Endothelial cell of umbilical vein (primary cell): ENCODE data around the gene BCL11A. TPM values are rescaled to one million over a fixed set of nuclear protein-coding genes. Genes with fewer than 3 reads are reported as not detected.

Source experiments
- BruUV-seq: library from RNA; stranded (reverse); fragments of 400-500 nt; replicated peaks from 2 replicates; lab custom pipeline; 2021; lab: Mats Ljungman, UMichigan
- CTCF ChIA-PET: fragments of 300-600, 350-600 bp; sonication (Branson Sonifier 250); formaldehyde crosslinking; loops from one replicate; lab custom pipeline; 2021; ENCODE audit warnings: antibody characterized with exemption, inconsistent platforms; lab: Charles Lee
- POLR2A ChIA-PET: fragments of 300-600, 350-600 bp; sonication (Branson Sonifier 250); formaldehyde crosslinking; loops from one replicate; lab custom pipeline; 2021; ENCODE audit warnings: antibody characterized with exemption, inconsistent platforms; lab: Charles Lee
- DNase-seq: peaks from one replicate; pipeline ENCODE4 v3.0.0-alpha.2; 2011; ENCODE audit warnings: low read depth, low spot score
- FAIRE-seq: peaks from 2 replicates; lab custom pipeline; 2011; peaks lifted over from hg19 to GRCh38; lab: Jason Lieb, UNC
- H2AFZ ChIP-seq: 2 replicates; pipeline ENCODE4 v1.6.0; 2012; ENCODE audit warnings: low read depth, low read length, control low read depth, inconsistent platforms
- H3K27ac ChIP-seq: 2 replicates; pipeline ENCODE4 v1.5.1; 2011; ENCODE audit warnings: low read depth, mild to moderate bottlenecking, control low read depth, low read length, moderate library complexity; ENCODE audit not compliant: insufficient read depth
- H3K27me3 ChIP-seq, 2 experiments: 2 replicates each; pipeline versions ENCODE4 v1.6.0 to v1.6.1; 2011; ENCODE audit warnings: low read length in 2 of 2, mixed read lengths in 1 of 2; ENCODE audit not compliant: control insufficient read depth in 2 of 2, insufficient read depth in 2 of 2
- H3K36me3 ChIP-seq, 2 experiments: 2 replicates in 1 of 2; 3 replicates in 1 of 2; pipeline ENCODE4 v1.5.1; 2011; ENCODE audit warnings: low read length in 2 of 2, mild to moderate bottlenecking in 1 of 2, moderate library complexity in 1 of 2; ENCODE audit not compliant: control insufficient read depth in 2 of 2, insufficient read depth in 2 of 2; ENCODE audit errors: extremely low read depth in 1 of 2
- H3K4me1 ChIP-seq: 3 replicates; pipeline ENCODE4 v1.5.1; 2011; ENCODE audit warnings: mild to moderate bottlenecking, low read length; ENCODE audit not compliant: control insufficient read depth, insufficient read depth; ENCODE audit errors: extremely low read depth
- H3K4me2 ChIP-seq: 2 replicates; pipeline ENCODE4 v1.6.1; 2011; ENCODE audit warnings: low read length, control low read depth, mixed read lengths; ENCODE audit not compliant: insufficient read depth
- H3K4me3 ChIP-seq, 3 experiments: fragments of 200-600 bp in 1 of 3; sonication (generic), shearing (Covaris generic) in 1 of 3; replicated peaks in 1 of 3; 2 replicates each; pipeline ENCODE4 v1.5.1; 2011 to 2016; ENCODE audit warnings: control low read depth in 3 of 3, low read length in 3 of 3, mild to moderate bottlenecking in 2 of 3, inconsistent platforms in 1 of 3, low read depth in 1 of 3, moderate library complexity in 1 of 3; ENCODE audit not compliant: insufficient read depth in 1 of 3
- H3K79me2 ChIP-seq: 2 replicates; pipeline ENCODE4 v1.6.0; 2012; ENCODE audit warnings: low read length, inconsistent platforms; ENCODE audit not compliant: control insufficient read depth, insufficient read depth
- H3K9ac ChIP-seq: replicated peaks from 2 replicates; pipeline ENCODE3; 2011; ENCODE audit warnings: low read length, control low read depth; ENCODE audit not compliant: insufficient read depth; ENCODE audit errors: extremely low read depth
- H3K9me1 ChIP-seq: replicated peaks from 3 replicates; pipeline ENCODE4 v1.6.0; 2011; ENCODE audit warnings: mild to moderate bottlenecking, low read length; ENCODE audit not compliant: control insufficient read depth, insufficient read depth; ENCODE audit errors: extremely low read depth
- H3K9me3 ChIP-seq: replicated peaks from 2 replicates; pipeline ENCODE4 v1.5.1; 2012; ENCODE audit warnings: low read length, inconsistent platforms; ENCODE audit not compliant: control insufficient read depth, insufficient read depth
- H4K20me1 ChIP-seq: replicated peaks from 2 replicates; pipeline ENCODE3; 2011; ENCODE audit warnings: mild to moderate bottlenecking, low read length; ENCODE audit not compliant: control insufficient read depth, insufficient read depth; ENCODE audit errors: extremely low read depth
- CTCF ChIP-seq, 2 donors: IDR thresholded peaks; 1 replicate in 1 of 2; 2 replicates in 1 of 2; pipeline ENCODE4 v1.5.1; 2011; ENCODE audit warnings: low read length in 2 of 2, mild to moderate bottlenecking in 2 of 2, moderate library complexity in 2 of 2, control low read depth in 1 of 2, inconsistent platforms in 1 of 2, low read depth in 1 of 2; ENCODE audit not compliant: insufficient read depth in 1 of 2; ENCODE audit errors: extremely low read depth in 1 of 2
- EZH2 ChIP-seq: IDR thresholded peaks from 2 replicates; pipeline ENCODE4 v1.6.1; 2012; ENCODE audit warnings: borderline replicate concordance, low read depth, mild to moderate bottlenecking, moderate library complexity, low read length, inconsistent platforms; ENCODE audit not compliant: severe bottlenecking
- FOS ChIP-seq: IDR thresholded peaks from 2 replicates; pipeline ENCODE4 v1.6.1; 2011; ENCODE audit warnings: mild to moderate bottlenecking, low read length, moderate library complexity, borderline replicate concordance; ENCODE audit not compliant: insufficient read depth
- GATA2 ChIP-seq: IDR thresholded peaks from 2 replicates; pipeline ENCODE4 v1.7.0; 2011; ENCODE audit warnings: low read depth, mild to moderate bottlenecking, moderate library complexity, mixed read lengths, low read length; ENCODE audit not compliant: insufficient read length, insufficient read depth
- JUN ChIP-seq: IDR thresholded peaks from 2 replicates; pipeline ENCODE4 v1.6.1; 2011; ENCODE audit warnings: borderline replicate concordance, low read depth; ENCODE audit not compliant: insufficient read length, insufficient read depth
- MAX ChIP-seq: IDR thresholded peaks from 2 replicates; pipeline ENCODE4 v1.6.1; 2011; ENCODE audit not compliant: insufficient read depth, insufficient read length
- MYC ChIP-seq: IDR thresholded peaks from one replicate; pipeline ENCODE4 v1.6.1; 2011; ENCODE audit warnings: mild to moderate bottlenecking, low read depth, low read length
- POLR2A ChIP-seq: IDR thresholded peaks from 2 replicates; pipeline ENCODE4 v1.6.1; 2012; ENCODE audit warnings: low read depth, mild to moderate bottlenecking, control low read depth, low read length
- POLR2AphosphoS5 ChIP-seq: IDR thresholded peaks from 2 replicates; pipeline ENCODE4 v1.6.1; 2012; ENCODE audit warnings: low read depth, mild to moderate bottlenecking, control low read depth, low read length, moderate library complexity; ENCODE audit not compliant: insufficient read depth
- dilution Hi-C: fragments of 300-500 bp; cut with MboI; formaldehyde crosslinking; loops from one replicate; pipeline ENCODE4 v1.15.0; 2019; ENCODE audit warnings: low sequenced_read_pairs; ENCODE audit not compliant: extremely low pct_ligation_motif_present
- intact Hi-C: fragments of 100-400 bp; cut with micrococcal nuclease; formaldehyde crosslinking; loops from one replicate; pipeline ENCODE4 v1.10.0; 2022
- polyA plus RNA-seq, 4 experiments: library from polyadenylated mRNA; depleted of rRNA in 3 of 4; stranded (reverse) in 3 of 4; unstranded in 1 of 4; fragments of >200 nt; gene quantifications; 2 replicates each; pipeline versions ENCODE4 v1.2.1 to v1.2.3, GENCODE V29; 2011 to 2012; ENCODE audit warnings: missing spikeins in 1 of 4
- total RNA-seq: library from RNA; stranded (reverse); gene quantifications from 2 replicates; pipeline ENCODE4 v1.2.3, GENCODE V29; 2021

The BCL11A gene
- total and polyA plus RNA-seq, 2 donors (not counting 3 experiments of a cell fraction or from before 2014, with no cell fraction given): 0.12 to 0.88 TPM

- Histone ChIP-seq H3K9ac (no peak overlapping the region), H3K79me2 (no peaks in the 10 kb centered on the region), H3K27me3 (no peaks in the 10 kb centered on the region), H3K36me3 (no peaks in the 10 kb centered on the region), H3K4me2 (no peak overlapping the region), H3K9me3 (no peaks in the 10 kb centered on the region), H4K20me1 (no peaks in the 10 kb centered on the region), H2AFZ (no peak overlapping the region), H3K4me1 (no peaks in the 10 kb centered on the region), H3K9me1 (no peaks in the 10 kb centered on the region), H3K27ac (no peak overlapping the region), H3K4me3 (no peak overlapping the region)
- BruUV-seq: no TSS peak
- intact Hi-C loops: no loop called here
- no peak for DNase-seq
- ChIA-PET CTCF (no interaction called here), POLR2A (no interaction called here)
- dilution Hi-C loops: no loop called here
- no peak for FAIRE-seq
- TF ChIP-seq POLR2A: no peak
- no peak for TF ChIP-seq GATA2
- no peak for TF ChIP-seq POLR2AphosphoS5
- TF ChIP-seq MAX: no peak
- TF ChIP-seq CTCF (IDR thresholded peaks at IDR 0.05; ENCODE audit: extremely low read depth in 1 of 2, insufficient read depth in 1 of 2, low read depth in 1 of 2, low read length in 2 of 2): no peak
- no peak for TF ChIP-seq EZH2
- TF ChIP-seq FOS: no peak
- no peak for TF ChIP-seq JUN
- no peak for TF ChIP-seq MYC
Observed at GRCh38 chr2:60492548-60492947, 60.9 kb downstream of the BCL11A start.
